Activated naive CD8-positive, alpha-beta T cell (primary cell): Measurements from ENCODE around the gene FMN2.

ENCODE experiments used
- H3K27ac Mint-ChIP-seq: one replicate; pipeline ENCODE4 v1.8.0; 2021; ENCODE audit warnings: mixed read lengths
- H3K27me3 Mint-ChIP-seq: one replicate; pipeline ENCODE4 v1.8.0; 2021; ENCODE audit warnings: mixed read lengths
- H3K36me3 Mint-ChIP-seq: one replicate; pipeline ENCODE4 v1.8.0; 2021; ENCODE audit warnings: mixed read lengths
- H3K4me1 Mint-ChIP-seq: one replicate; pipeline ENCODE4 v1.8.0; 2021; ENCODE audit warnings: low read depth, mixed read lengths
- H3K4me3 Mint-ChIP-seq: one replicate; pipeline ENCODE4 v1.8.0; 2021; ENCODE audit warnings: mild to moderate bottlenecking, mixed read lengths
- H3K9me3 Mint-ChIP-seq: one replicate; pipeline ENCODE4 v1.8.0; 2021; ENCODE audit warnings: low read depth, mixed read lengths

Gene FMN2

GRCh38 chr1:240189386-240189989 is 97.8 kb downstream of the FMN2 start:
- H3K27me3 Mint-ChIP-seq, result peaks cover 22% of the 10 kb centered on the region
- H3K4me3 Mint-ChIP-seq, result no peak overlapping the region
- H3K36me3 Mint-ChIP-seq, result no peaks in the 10 kb centered on the region
- peaks cover 2% of the 10 kb centered on the region for H3K4me1 Mint-ChIP-seq
- no peaks in the 10 kb centered on the region for H3K9me3 Mint-ChIP-seq
- no peak overlapping the region for H3K27ac Mint-ChIP-seq

GRCh38 chr1:240190881-240191401 is 99.3 kb downstream of the FMN2 start:
- Mint-ChIP-seq H3K9me3 (no peaks in the 10 kb centered on the region), H3K27me3 (peaks cover 15% of the 10 kb centered on the region), H3K27ac (no peak overlapping the region), H3K4me1 (peaks cover 2% of the 10 kb centered on the region), H3K36me3 (no peaks in the 10 kb centered on the region), H3K4me3 (no peak overlapping the region)

GRCh38 chr1:240192851-240193250 is 101.2 kb downstream of the FMN2 start:
- Mint-ChIP-seq H3K36me3 (no peaks in the 10 kb centered on the region), H3K4me3 (no peak overlapping the region), H3K27me3 (peaks cover 9% of the 10 kb centered on the region), H3K4me1 (peaks cover 2% of the 10 kb centered on the region), H3K27ac (no peak overlapping the region), H3K9me3 (no peaks in the 10 kb centered on the region)

GRCh38 chr1:240193679-240194078 is 102.0 kb downstream of the FMN2 start:
- Mint-ChIP-seq H3K36me3 (no peaks in the 10 kb centered on the region), H3K27ac (no peak overlapping the region), H3K4me3 (no peak overlapping the region), H3K4me1 (peaks cover 2% of the 10 kb centered on the region), H3K9me3 (no peaks in the 10 kb centered on the region), H3K27me3 (peaks cover 9% of the 10 kb centered on the region)

DNA sequence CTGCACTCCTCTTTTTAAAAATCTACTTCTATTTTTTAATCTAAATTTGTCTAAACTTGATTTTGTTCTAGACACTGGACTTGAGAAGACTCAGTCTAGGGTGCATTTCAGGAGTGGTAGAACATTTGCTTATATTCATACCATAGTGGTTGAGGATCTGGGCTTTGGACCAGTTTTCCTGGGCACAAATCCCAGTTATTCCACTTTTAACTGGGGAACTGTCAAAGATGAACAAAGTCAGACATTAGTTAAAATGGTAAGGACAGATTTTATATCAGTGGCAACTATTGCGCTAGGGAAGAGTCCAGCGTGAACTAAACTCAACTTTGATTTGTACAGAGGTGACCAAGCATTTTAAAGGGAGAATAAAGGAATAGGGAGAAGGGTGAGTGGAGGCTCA is 102.4 kb downstream of the FMN2 start:
- Mint-ChIP-seq H3K36me3 (no peaks in the 10 kb centered on the region), H3K27me3 (peaks cover 9% of the 10 kb centered on the region), H3K4me3 (no peak overlapping the region), H3K4me1 (peaks cover 2% of the 10 kb centered on the region), H3K9me3 (no peaks in the 10 kb centered on the region), H3K27ac (no peak overlapping the region)

- no peaks in the 10 kb centered on the region for H3K4me1 Mint-ChIP-seq
- peaks cover 6% of the 10 kb centered on the region for H3K9me3 Mint-ChIP-seq
- no peak overlapping the region for H3K27ac Mint-ChIP-seq
- H3K36me3 Mint-ChIP-seq, result no peaks in the 10 kb centered on the region
- no peaks in the 10 kb centered on the region for H3K27me3 Mint-ChIP-seq
- no peak overlapping the region for H3K4me3 Mint-ChIP-seq
Observed at GRCh38 chr1:240198376-240198775, 106.7 kb downstream of the FMN2 start.

GRCh38 chr1:240199758-240200645 is 108.3 kb downstream of the FMN2 start:
- Mint-ChIP-seq H3K27me3 (no peaks in the 10 kb centered on the region), H3K9me3 (peaks cover 6% of the 10 kb centered on the region), H3K36me3 (no peaks in the 10 kb centered on the region), H3K4me3 (no peak overlapping the region), H3K4me1 (no peaks in the 10 kb centered on the region), H3K27ac (no peak overlapping the region)

DNA sequence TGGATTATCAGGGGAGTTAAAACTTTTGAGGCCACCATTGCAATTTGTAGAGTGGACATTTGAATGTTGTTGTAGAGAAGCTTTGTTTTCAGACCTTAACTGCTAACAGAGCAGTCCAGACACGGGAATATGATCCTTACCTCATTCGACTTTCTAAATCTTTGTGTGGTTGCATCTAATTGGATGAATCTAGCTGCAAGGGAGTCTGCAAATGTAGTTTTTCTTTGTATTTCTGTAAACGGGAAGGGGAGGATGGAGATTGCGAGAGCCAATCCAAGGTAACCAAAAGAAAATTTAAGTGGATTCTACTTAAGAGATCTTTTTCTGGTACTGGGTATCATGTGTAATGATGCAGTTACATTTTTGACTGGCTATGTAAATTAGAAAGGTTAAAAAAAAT is 110.2 kb downstream of the FMN2 start:
- Mint-ChIP-seq H3K36me3 (no peaks in the 10 kb centered on the region), H3K4me3 (no peak overlapping the region), H3K4me1 (no peaks in the 10 kb centered on the region), H3K9me3 (peaks cover 6% of the 10 kb centered on the region), H3K27me3 (no peaks in the 10 kb centered on the region), H3K27ac (no peak overlapping the region)

- Mint-ChIP-seq H3K27ac (no peak overlapping the region), H3K4me3 (no peak overlapping the region), H3K36me3 (no peaks in the 10 kb centered on the region), H3K27me3 (peaks cover 2% of the 10 kb centered on the region), H3K9me3 (peaks cover 6% of the 10 kb centered on the region), H3K4me1 (no peaks in the 10 kb centered on the region)
Observed at GRCh38 chr1:240207073-240207709, 115.5 kb downstream of the FMN2 start.

GRCh38 chr1:240210026-240210425 is 118.3 kb downstream of the FMN2 start:
- peaks cover 2% of the 10 kb centered on the region for H3K27me3 Mint-ChIP-seq
- H3K9me3 Mint-ChIP-seq, result no peaks in the 10 kb centered on the region
- no peaks in the 10 kb centered on the region for H3K36me3 Mint-ChIP-seq
- H3K27ac Mint-ChIP-seq, result no peak overlapping the region
- no peak overlapping the region for H3K4me3 Mint-ChIP-seq
- no peaks in the 10 kb centered on the region for H3K4me1 Mint-ChIP-seq

DNA sequence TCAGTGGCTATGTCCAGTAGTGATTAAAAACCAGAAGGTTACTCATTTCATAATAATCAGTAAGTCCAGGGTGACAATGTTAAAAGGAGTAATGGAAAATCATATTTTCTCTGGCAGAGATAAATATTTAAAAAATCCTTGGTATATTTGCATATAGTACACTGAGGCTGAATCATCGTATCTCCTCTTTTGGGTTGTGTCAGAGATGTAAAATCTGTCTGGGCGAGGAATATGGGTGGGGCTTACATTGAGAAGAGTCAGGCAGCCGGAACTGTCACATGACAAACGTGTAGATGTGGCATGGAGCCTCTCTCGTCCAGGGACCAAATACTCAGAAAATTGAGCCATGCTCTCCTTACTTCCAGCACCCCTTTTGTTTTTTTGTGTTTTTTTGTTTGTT is 120.9 kb downstream of the FMN2 start:
- no peaks in the 10 kb centered on the region for H3K4me1 Mint-ChIP-seq
- peaks cover 2% of the 10 kb centered on the region for H3K27me3 Mint-ChIP-seq
- H3K4me3 Mint-ChIP-seq, result no peak overlapping the region
- no peak overlapping the region for H3K27ac Mint-ChIP-seq
- no peaks in the 10 kb centered on the region for H3K36me3 Mint-ChIP-seq
- H3K9me3 Mint-ChIP-seq, result no peaks in the 10 kb centered on the region

DNA sequence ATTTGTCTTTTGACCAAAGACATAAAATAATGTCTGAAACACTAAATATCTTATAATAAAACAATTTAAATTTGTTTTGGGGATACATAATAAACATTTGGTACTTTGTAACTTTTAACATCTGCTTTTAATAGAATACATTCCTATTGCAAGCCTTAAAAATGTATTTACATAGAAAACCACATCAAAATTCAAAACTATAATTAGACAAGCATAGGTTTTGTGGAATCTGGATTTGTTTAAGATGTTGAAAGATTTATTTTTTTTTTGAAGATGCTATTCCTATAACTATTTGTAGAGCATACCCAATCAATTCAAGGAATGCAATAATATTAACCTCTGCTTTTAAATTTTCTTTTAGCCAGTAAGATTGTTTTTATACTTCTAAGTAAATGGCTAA is 125.7 kb downstream of the FMN2 start:
- Mint-ChIP-seq H3K27me3 (no peaks in the 10 kb centered on the region), H3K4me3 (no peak overlapping the region), H3K36me3 (no peaks in the 10 kb centered on the region)

DNA sequence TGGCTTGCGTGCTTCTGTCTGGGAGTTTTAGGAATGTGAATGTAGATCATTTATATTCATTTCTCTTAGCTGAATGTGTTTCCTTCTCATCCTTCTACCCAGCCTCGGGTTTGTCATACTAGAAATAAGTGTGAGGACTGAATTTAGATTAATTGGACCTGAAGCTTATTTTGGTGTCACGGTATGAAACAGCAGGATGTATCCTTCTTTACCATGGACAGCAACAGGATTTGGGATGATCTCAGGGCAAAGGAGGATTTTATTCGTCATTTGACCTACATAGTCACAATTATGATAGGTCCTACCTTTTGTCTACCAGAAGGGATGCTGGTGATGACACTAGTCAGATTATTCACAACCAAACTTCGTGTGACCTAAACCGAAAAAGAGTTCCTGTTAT is 127.4 kb downstream of the FMN2 start:
- Mint-ChIP-seq H3K9me3 (peaks cover 2% of the 10 kb centered on the region), H3K4me3 (no peak overlapping the region), H3K27me3 (no peaks in the 10 kb centered on the region), H3K4me1 (no peaks in the 10 kb centered on the region), H3K27ac (no peak overlapping the region), H3K36me3 (no peaks in the 10 kb centered on the region)

More for the DNA sequence above, 125.7 kb downstream of the FMN2 start:
- Mint-ChIP-seq H3K4me1 (no peaks in the 10 kb centered on the region), H3K27ac (no peak overlapping the region), H3K9me3 (no peaks in the 10 kb centered on the region)

- Mint-ChIP-seq H3K4me1 (no peaks in the 10 kb centered on the region), H3K9me3 (peaks cover 20% of the 10 kb centered on the region), H3K27me3 (no peaks in the 10 kb centered on the region), H3K4me3 (no peak overlapping the region), H3K27ac (no peak overlapping the region), H3K36me3 (no peaks in the 10 kb centered on the region)
Observed at GRCh38 chr1:240226102-240226501, 134.4 kb downstream of the FMN2 start.

- Mint-ChIP-seq H3K27me3 (no peaks in the 10 kb centered on the region), H3K36me3 (no peaks in the 10 kb centered on the region), H3K4me1 (no peaks in the 10 kb centered on the region), H3K9me3 (peaks cover 14% of the 10 kb centered on the region), H3K27ac (no peak overlapping the region), H3K4me3 (no peak overlapping the region)
Observed at GRCh38 chr1:240230816-240231215, 139.1 kb downstream of the FMN2 start.
